GM23248 (cell line): ENCODE results near the gene KANTR. TPM values are rescaled to one million over a fixed set of nuclear protein-coding genes. Genes with fewer than 3 reads are reported as not detected.

Experiments used
- DNase-seq: peaks from one replicate; pipeline ENCODE4 v3.0.0-alpha.2; 2015
- H2AFZ ChIP-seq: fragments of 200-600 bp; sonication (generic); 2 replicates; pipeline ENCODE4 v1.6.1; 2016; ENCODE audit warnings: antibody characterized with exemption
- H3F3A ChIP-seq: fragments of 200-600 bp; sonication (generic); 2 replicates; pipeline ENCODE4 v1.6.1; 2016; ENCODE audit warnings: mild to moderate bottlenecking, antibody characterized with exemption, mixed run types; ENCODE audit not compliant: insufficient read depth
- H3K27ac ChIP-seq: fragments of 200-600 bp; sonication (generic); 2 replicates; pipeline ENCODE4 v1.5.1; 2016; ENCODE audit warnings: mild to moderate bottlenecking
- H3K27me3 ChIP-seq: fragments of 200-600 bp; sonication (generic); replicated peaks from 2 replicates; pipeline ENCODE4 v1.6.1; 2016; ENCODE audit warnings: mild to moderate bottlenecking; ENCODE audit not compliant: insufficient read depth
- H3K36me3 ChIP-seq: fragments of 200-600 bp; sonication (generic); 2 replicates; pipeline ENCODE4 v1.6.1; 2016; ENCODE audit warnings: low read depth, mild to moderate bottlenecking
- H3K4me1 ChIP-seq: fragments of 200-600 bp; sonication (generic); 2 replicates; pipeline ENCODE4 v1.6.1; 2016; ENCODE audit warnings: mild to moderate bottlenecking; ENCODE audit not compliant: insufficient read depth
- H3K4me2 ChIP-seq: fragments of 200-600 bp; sonication (generic); one replicate; pipeline ENCODE4 v1.6.1; 2016; ENCODE audit warnings: mild to moderate bottlenecking; ENCODE audit not compliant: unreplicated experiment
- H3K4me3 ChIP-seq: fragments of 200-600 bp; sonication (generic); 2 replicates; pipeline ENCODE4 v1.5.1; 2016; ENCODE audit warnings: mild to moderate bottlenecking
- H3K79me2 ChIP-seq: fragments of 200-600 bp; sonication (generic); 2 replicates; pipeline ENCODE4 v1.6.1; 2016; ENCODE audit warnings: mild to moderate bottlenecking; ENCODE audit not compliant: insufficient read depth
- H3K9ac ChIP-seq: fragments of 200-600 bp; sonication (generic); 2 replicates; pipeline ENCODE4 v1.6.1; 2016; ENCODE audit warnings: mild to moderate bottlenecking
- H3K9me2 ChIP-seq: fragments of 200-600 bp; sonication (generic); 2 replicates; pipeline ENCODE4 v1.6.1; 2016; ENCODE audit warnings: mixed run types, mild to moderate bottlenecking, moderate library complexity; ENCODE audit not compliant: insufficient read depth
- H3K9me3 ChIP-seq: fragments of 200-600 bp; sonication (generic); one replicate; pipeline ENCODE4 v1.6.1; 2017; ENCODE audit warnings: low read depth
- H4K20me1 ChIP-seq: fragments of 200-600 bp; sonication (generic); 2 replicates; pipeline ENCODE4 v1.6.0; 2016; ENCODE audit not compliant: insufficient read depth
- EZH2 ChIP-seq: fragments of 200-600 bp; sonication (generic); IDR thresholded peaks from 2 replicates; pipeline ENCODE4 v1.6.1; 2018; ENCODE audit warnings: antibody characterized with exemption, mild to moderate bottlenecking; ENCODE audit not compliant: insufficient read depth, poor library complexity, severe bottlenecking
- EZH2phosphoT487 ChIP-seq: fragments of 200-600 bp; sonication (generic); IDR thresholded peaks from 2 replicates; pipeline ENCODE4 v1.6.1; 2018; ENCODE audit warnings: antibody characterized with exemption, moderate library complexity, mild to moderate bottlenecking, low read depth; ENCODE audit not compliant: insufficient read depth
- WGBS, 2 experiments: methylation state at CpG; one replicate each; pipeline ENCODE4 v1.1.6; 2015 to 2017; ENCODE audit warnings: low lambda C conversion rate in 2 of 2, low coverage in 1 of 2; ENCODE audit errors: missing lambda C conversion rate in 2 of 2; 5-methylcytosine and 5-hydroxymethylcytosine counted together
- in situ Hi-C: fragments of 300-500 bp; cut with MboI; formaldehyde crosslinking; loops from 2 replicates; pipeline ENCODE4 v1.15.0; 2020
- polyA plus RNA-seq: library from polyadenylated mRNA; unstranded; fragments of >200 nt; fragmentation: Nextera tagmentation; extraction: Ambion mirVana; gene quantifications from 2 replicates; pipeline ENCODE4 v1.2.1, GENCODE V29; 2016
- total RNA-seq: library from RNA; depleted of rRNA; stranded (reverse); fragments of >200 nt; shearing (Covaris generic); gene quantifications from 2 replicates; pipeline ENCODE4 v1.2.3, GENCODE V29; 2014

The KANTR gene
- total and polyA plus RNA-seq, 2 experiments from 2014 or later, result 0.79 to 2.1 TPM

- H3K36me3 ChIP-seq, result no peaks in the 10 kb centered on the region
- no peaks in the 10 kb centered on the region for H3K9me3 ChIP-seq
- in situ Hi-C loops, result no loop called here
Measured at GRCh38 chrX:53065104-53065503, 28.8 kb upstream of the KANTR start.

DNA sequence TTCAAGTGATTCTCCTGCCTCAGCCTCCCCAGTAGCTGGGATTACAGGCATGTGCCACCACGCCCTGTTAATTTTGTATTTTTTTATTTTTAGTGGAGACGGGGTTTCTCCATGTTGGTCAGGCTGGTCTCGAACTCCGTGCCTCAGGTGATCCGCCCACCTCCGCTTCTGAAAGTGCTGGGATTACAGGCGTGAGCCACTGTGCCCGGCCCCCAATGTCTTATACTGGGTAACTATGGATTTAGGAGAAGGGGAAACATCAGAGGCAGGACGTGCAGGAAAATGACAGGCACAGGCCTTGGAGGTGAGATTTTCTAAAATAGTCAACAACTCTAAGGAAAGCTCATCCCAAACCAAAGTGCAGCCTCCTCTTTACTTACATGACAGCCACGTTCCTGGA is 22.9 kb upstream of the KANTR start:
- no peak for DNase-seq
- H3K36me3 ChIP-seq, result no peaks in the 10 kb centered on the region
- 84 to 97% methylated on average over 6 to 10 of the region's 10 CpGs for WGBS, 2 experiments
- no peak for TF ChIP-seq EZH2
- TF ChIP-seq EZH2phosphoT487, result no peak
- no peaks in the 10 kb centered on the region for H3K4me1 ChIP-seq
- no peak overlapping the region for H3K27ac ChIP-seq
- no peaks in the 10 kb centered on the region for H3K9me3 ChIP-seq
- H3K4me2 ChIP-seq, result no peak overlapping the region
- H3K79me2 ChIP-seq, result peaks cover 3% of the 10 kb centered on the region
- H3K27me3 ChIP-seq, result no peaks in the 10 kb centered on the region
- no peaks in the 10 kb centered on the region for H3F3A ChIP-seq
- in situ Hi-C loops, result no loop called here
- H3K4me3 ChIP-seq, result no peak overlapping the region
- H4K20me1 ChIP-seq, result no peaks in the 10 kb centered on the region
- no peak overlapping the region for H2AFZ ChIP-seq
- no peaks in the 10 kb centered on the region for H3K9me2 ChIP-seq
- no peak overlapping the region for H3K9ac ChIP-seq

More at GRCh38 chrX:53065104-53065503, 28.8 kb upstream of the KANTR start:
- no peak overlapping the region for H3K4me3 ChIP-seq
- no peaks in the 10 kb centered on the region for H3K4me1 ChIP-seq
- no peak for TF ChIP-seq EZH2phosphoT487
- TF ChIP-seq EZH2, result no peak
- no peak overlapping the region for H2AFZ ChIP-seq
- H3K27ac ChIP-seq, result no peak overlapping the region
- DNase-seq, result no peak
- H3K9me2 ChIP-seq, result no peaks in the 10 kb centered on the region
- no peaks in the 10 kb centered on the region for H3F3A ChIP-seq
- H3K4me2 ChIP-seq, result no peak overlapping the region
- no peaks in the 10 kb centered on the region for H3K27me3 ChIP-seq
- H3K9ac ChIP-seq, result no peak overlapping the region
- no peaks in the 10 kb centered on the region for H4K20me1 ChIP-seq
- peaks cover 9% of the 10 kb centered on the region for H3K79me2 ChIP-seq
- WGBS, 2 experiments, result 87 to 100% methylated on average over 1 of the region's 1 CpG

GRCh38 chrX:53071604-53072417 is 22.1 kb upstream of the KANTR start:
- no peaks in the 10 kb centered on the region for H3K4me1 ChIP-seq
- no peaks in the 10 kb centered on the region for H3K9me2 ChIP-seq
- no peaks in the 10 kb centered on the region for H3K36me3 ChIP-seq
- peak; percentile 60 for DNase-seq
- no peaks in the 10 kb centered on the region for H3K9me3 ChIP-seq
- H3K4me3 ChIP-seq, result no peak overlapping the region
- H3K27ac ChIP-seq, result no peak overlapping the region
- in situ Hi-C loops, result no loop called here
- no peak overlapping the region for H2AFZ ChIP-seq
- WGBS, 2 experiments, result 33 to 46% methylated on average over 17 to 29 of the region's 31 CpGs
- H3K79me2 ChIP-seq, result no peaks in the 10 kb centered on the region
- no peak overlapping the region for H3K4me2 ChIP-seq
- H3F3A ChIP-seq, result no peaks in the 10 kb centered on the region
- no peak for TF ChIP-seq EZH2phosphoT487
- TF ChIP-seq EZH2, result no peak
- H3K9ac ChIP-seq, result no peak overlapping the region
- H4K20me1 ChIP-seq, result no peaks in the 10 kb centered on the region
- H3K27me3 ChIP-seq, result no peaks in the 10 kb centered on the region

DNA sequence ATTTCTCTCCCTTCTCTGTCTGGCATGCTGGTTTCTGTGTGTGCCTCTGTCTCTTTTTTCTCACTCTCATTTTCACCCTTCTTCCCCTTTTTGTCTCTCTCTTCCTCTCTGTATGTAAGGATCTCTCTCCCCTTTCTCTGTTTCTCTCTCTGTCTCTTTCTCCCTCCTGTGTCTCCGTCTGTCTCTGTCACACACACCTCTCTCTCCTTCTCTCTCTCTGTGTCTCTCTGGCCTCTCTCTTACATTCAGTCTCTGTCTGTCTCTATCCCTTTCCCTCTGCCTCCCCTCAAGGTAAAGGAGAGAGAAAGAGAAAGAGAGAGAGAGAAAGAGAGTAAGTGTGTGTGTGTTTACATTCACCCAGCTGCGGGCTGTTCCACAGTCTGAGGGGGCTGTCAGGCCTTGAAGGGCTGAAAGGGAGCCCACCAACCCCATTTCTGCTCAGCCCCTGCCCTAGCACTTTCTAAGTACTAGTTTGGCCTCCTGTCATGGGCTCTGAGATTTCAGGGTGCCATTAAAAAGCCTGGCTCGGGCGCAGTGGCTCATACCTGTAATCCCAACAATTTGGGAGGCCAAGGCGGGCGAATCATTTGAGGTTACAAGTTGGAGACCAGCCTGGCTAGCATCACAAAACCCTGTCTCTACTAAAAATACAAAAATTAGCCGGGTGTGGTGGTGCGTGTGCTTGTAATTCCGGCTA is 21.4 kb upstream of the KANTR start:
- no peaks in the 10 kb centered on the region for H4K20me1 ChIP-seq
- in situ Hi-C loops, result no loop called here
- TF ChIP-seq EZH2 (no peak), EZH2phosphoT487 (no peak)
- no peaks in the 10 kb centered on the region for H3F3A ChIP-seq
- no peaks in the 10 kb centered on the region for H3K4me1 ChIP-seq
- H3K9me2 ChIP-seq, result no peaks in the 10 kb centered on the region
- no peak overlapping the region for H3K9ac ChIP-seq
- H3K4me3 ChIP-seq, result no peak overlapping the region
- no peaks in the 10 kb centered on the region for H3K9me3 ChIP-seq
- WGBS, 2 experiments, result 70 to 83% methylated on average over 4 to 8 of the region's 9 CpGs
- H3K36me3 ChIP-seq, result no peaks in the 10 kb centered on the region
- H3K27me3 ChIP-seq, result no peaks in the 10 kb centered on the region
- H3K27ac ChIP-seq, result no peak overlapping the region
- H3K4me2 ChIP-seq, result no peak overlapping the region
- DNase-seq, result no peak
- no peak overlapping the region for H2AFZ ChIP-seq
- H3K79me2 ChIP-seq, result no peaks in the 10 kb centered on the region
